Neural cell (in vitro differentiated cells): ENCODE measurements around the gene CDK5R1. TPM values are rescaled to one million over a fixed set of nuclear protein-coding genes. Genes with fewer than 3 reads are reported as not detected.

ENCODE experiments used
- H2AFZ ChIP-seq: fragments of 200-600, 300-800 bp; sonication (generic), shearing (Covaris generic); 2 replicates; pipeline ENCODE4 v1.6.0; 2014; ENCODE audit warnings: low read depth, mild to moderate bottlenecking, antibody characterized with exemption, low read length, moderate library complexity
- H3F3A ChIP-seq: fragments of 200-600 bp; shearing (Covaris generic); 2 replicates; pipeline ENCODE4 v1.6.1; 2016; ENCODE audit warnings: mild to moderate bottlenecking, moderate library complexity, mixed read lengths, antibody characterized with exemption, low read length; ENCODE audit not compliant: insufficient read depth, poor library complexity, severe bottlenecking
- H3K27ac ChIP-seq: fragments of 200-600, 300-800 bp; sonication (generic), shearing (Covaris generic); 2 replicates; pipeline ENCODE4 v1.5.1; 2014; ENCODE audit warnings: mild to moderate bottlenecking, low read length, moderate library complexity
- H3K27me3 ChIP-seq: fragments of 300-800, 200-600 bp; sonication (generic), shearing (Covaris generic); 2 replicates; pipeline ENCODE4 v1.6.0; 2014; ENCODE audit warnings: mild to moderate bottlenecking, low read depth, low read length, moderate library complexity; ENCODE audit not compliant: insufficient read depth
- H3K36me3 ChIP-seq: fragments of 300-800, 200-600 bp; sonication (generic), shearing (Covaris generic); 2 replicates; pipeline ENCODE4 v1.5.1; 2014; ENCODE audit warnings: mild to moderate bottlenecking, antibody characterized with exemption, low read length, moderate library complexity; ENCODE audit not compliant: insufficient read depth
- H3K4me2 ChIP-seq: fragments of 300-800, 200-600 bp; sonication (generic), shearing (Covaris generic); 2 replicates; pipeline ENCODE4 v1.6.0; 2014; ENCODE audit warnings: mild to moderate bottlenecking, low read length
- H3K4me3 ChIP-seq: fragments of 300-800, 200-600 bp; sonication (generic), shearing (Covaris generic); 2 replicates; pipeline ENCODE4 v1.5.1; 2014; ENCODE audit warnings: mild to moderate bottlenecking, low read length, moderate library complexity
- H3K79me2 ChIP-seq: fragments of 200-600 bp; shearing (Covaris generic); replicated peaks from 2 replicates; pipeline ENCODE4 v1.6.0; 2014; ENCODE audit warnings: mild to moderate bottlenecking, low read length, moderate library complexity; ENCODE audit not compliant: insufficient read depth
- H3K9ac ChIP-seq: fragments of 300-800, 200-600 bp; sonication (generic), shearing (Covaris generic); 2 replicates; pipeline ENCODE4 v1.6.1; 2016; ENCODE audit warnings: mild to moderate bottlenecking, low read length, mixed read lengths
- H3K9me2 ChIP-seq: fragments of 200-600 bp; shearing (Covaris generic); 2 replicates; pipeline ENCODE4 v1.6.1; 2016; ENCODE audit warnings: mild to moderate bottlenecking, low read length, mixed read lengths; ENCODE audit not compliant: insufficient read depth
- H3K9me3 ChIP-seq: fragments of 200-600, 300-800 bp; sonication (generic), shearing (Covaris generic); 2 replicates; pipeline ENCODE4 v1.6.1; 2016; ENCODE audit warnings: mild to moderate bottlenecking, mixed run types, low read length, moderate library complexity, mixed read lengths
- H4K20me1 ChIP-seq: fragments of 200-600 bp; shearing (Covaris generic); 2 replicates; pipeline ENCODE4 v1.6.1; 2016; ENCODE audit warnings: mild to moderate bottlenecking, mixed run types; ENCODE audit not compliant: insufficient read depth
- EP300 ChIP-seq: fragments of 450-650 bp; conservative IDR thresholded peaks from 2 replicates; pipeline ENCODE4 v1.6.1; 2014; ENCODE audit warnings: antibody characterized with exemption, mild to moderate bottlenecking, moderate library complexity; ENCODE audit not compliant: poor library complexity, severe bottlenecking
- EZH2 ChIP-seq: fragments of 200-600, 300-800 bp; shearing (Covaris generic), sonication (generic); IDR thresholded peaks from 2 replicates; pipeline ENCODE4 v1.6.1; 2014; ENCODE audit warnings: antibody characterized with exemption, low read length, borderline replicate concordance, mild to moderate bottlenecking; ENCODE audit not compliant: insufficient read depth, poor library complexity, severe bottlenecking
- MXI1 ChIP-seq: fragments of 450-650 bp; conservative IDR thresholded peaks from 2 replicates; pipeline ENCODE4 v1.6.1; 2014; ENCODE audit warnings: antibody characterized with exemption, mild to moderate bottlenecking; ENCODE audit not compliant: poor library complexity, severe bottlenecking
- POLR2AphosphoS5 ChIP-seq: IDR thresholded peaks from 2 replicates; pipeline ENCODE4 v1.6.1; 2012
- RAD21 ChIP-seq: fragments of 450-650 bp; conservative IDR thresholded peaks from 2 replicates; pipeline ENCODE4 v1.6.1; 2014; ENCODE audit warnings: antibody characterized with exemption, mild to moderate bottlenecking, moderate library complexity
- REST ChIP-seq: IDR thresholded peaks from 2 replicates; pipeline ENCODE4 v1.6.1; 2012; ENCODE audit warnings: borderline replicate concordance
- SMC3 ChIP-seq: fragments of 450-650 bp; conservative IDR thresholded peaks from 2 replicates; pipeline ENCODE4 v1.6.1; 2014; ENCODE audit warnings: antibody characterized with exemption, mild to moderate bottlenecking, moderate library complexity; ENCODE audit not compliant: poor library complexity
- TAF1 ChIP-seq: IDR thresholded peaks from 2 replicates; pipeline ENCODE4 v1.6.1; 2012; ENCODE audit warnings: low read depth
- polyA plus RNA-seq: library from polyadenylated mRNA; depleted of rRNA; stranded (reverse); fragments of >200 nt; gene quantifications from 2 replicates; pipeline ENCODE4 v1.2.3, GENCODE V29; 2014
- TF ChIP-seq, protein P1 (sequence below): fragments of 450-650 bp; IDR thresholded peaks from 2 replicates; pipeline ENCODE4 v1.5.1; 2014; ENCODE audit warnings: antibody characterized with exemption, mild to moderate bottlenecking, moderate library complexity; ENCODE audit not compliant: poor library complexity, severe bottlenecking

Gene CDK5R1
- polyA plus RNA-seq, 1 donor from 2014 or later, result 199 TPM

- H3K9me3 ChIP-seq, result no peaks in the 10 kb centered on the region
- no peak overlapping the region for H3K4me3 ChIP-seq
- no peaks in the 10 kb centered on the region for H3K36me3 ChIP-seq
- no peaks in the 10 kb centered on the region for H4K20me1 ChIP-seq
- no peak overlapping the region for H3K9ac ChIP-seq
- no peak overlapping the region for H2AFZ ChIP-seq
- no peaks in the 10 kb centered on the region for H3K27me3 ChIP-seq
- H3K9me2 ChIP-seq, result no peaks in the 10 kb centered on the region
- no peaks in the 10 kb centered on the region for H3F3A ChIP-seq
- no peaks in the 10 kb centered on the region for H3K79me2 ChIP-seq
- H3K27ac ChIP-seq, result no peak overlapping the region
- no peak overlapping the region for H3K4me2 ChIP-seq
- TF ChIP-seq MXI1 (no peak), REST (no peak), RAD21 (no peak), POLR2AphosphoS5 (no peak), EZH2 (no peak), TAF1 (no peak), SMC3 (no peak), EP300 (no peak)
- TF ChIP-seq, protein P1, sequence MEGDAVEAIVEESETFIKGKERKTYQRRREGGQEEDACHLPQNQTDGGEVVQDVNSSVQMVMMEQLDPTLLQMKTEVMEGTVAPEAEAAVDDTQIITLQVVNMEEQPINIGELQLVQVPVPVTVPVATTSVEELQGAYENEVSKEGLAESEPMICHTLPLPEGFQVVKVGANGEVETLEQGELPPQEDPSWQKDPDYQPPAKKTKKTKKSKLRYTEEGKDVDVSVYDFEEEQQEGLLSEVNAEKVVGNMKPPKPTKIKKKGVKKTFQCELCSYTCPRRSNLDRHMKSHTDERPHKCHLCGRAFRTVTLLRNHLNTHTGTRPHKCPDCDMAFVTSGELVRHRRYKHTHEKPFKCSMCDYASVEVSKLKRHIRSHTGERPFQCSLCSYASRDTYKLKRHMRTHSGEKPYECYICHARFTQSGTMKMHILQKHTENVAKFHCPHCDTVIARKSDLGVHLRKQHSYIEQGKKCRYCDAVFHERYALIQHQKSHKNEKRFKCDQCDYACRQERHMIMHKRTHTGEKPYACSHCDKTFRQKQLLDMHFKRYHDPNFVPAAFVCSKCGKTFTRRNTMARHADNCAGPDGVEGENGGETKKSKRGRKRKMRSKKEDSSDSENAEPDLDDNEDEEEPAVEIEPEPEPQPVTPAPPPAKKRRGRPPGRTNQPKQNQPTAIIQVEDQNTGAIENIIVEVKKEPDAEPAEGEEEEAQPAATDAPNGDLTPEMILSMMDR, result no peak
These were observed 42.0 kb downstream of the CDK5R1 start for GRCh38 chr17:32528825-32529224.

- Histone ChIP-seq H3K9me3 (no peaks in the 10 kb centered on the region), H3K36me3 (no peaks in the 10 kb centered on the region), H2AFZ (no peak overlapping the region), H3K4me2 (no peak overlapping the region), H3K4me3 (no peak overlapping the region), H3K9me2 (no peaks in the 10 kb centered on the region), H3K27ac (no peak overlapping the region), H3F3A (no peaks in the 10 kb centered on the region), H4K20me1 (no peaks in the 10 kb centered on the region), H3K79me2 (no peaks in the 10 kb centered on the region), H3K9ac (no peak overlapping the region), H3K27me3 (no peaks in the 10 kb centered on the region)
- no peak for TF ChIP-seq POLR2AphosphoS5
- no peak for TF ChIP-seq SMC3
These were observed 42.8 kb downstream of the CDK5R1 start for GRCh38 chr17:32529604-32530003.

DNA sequence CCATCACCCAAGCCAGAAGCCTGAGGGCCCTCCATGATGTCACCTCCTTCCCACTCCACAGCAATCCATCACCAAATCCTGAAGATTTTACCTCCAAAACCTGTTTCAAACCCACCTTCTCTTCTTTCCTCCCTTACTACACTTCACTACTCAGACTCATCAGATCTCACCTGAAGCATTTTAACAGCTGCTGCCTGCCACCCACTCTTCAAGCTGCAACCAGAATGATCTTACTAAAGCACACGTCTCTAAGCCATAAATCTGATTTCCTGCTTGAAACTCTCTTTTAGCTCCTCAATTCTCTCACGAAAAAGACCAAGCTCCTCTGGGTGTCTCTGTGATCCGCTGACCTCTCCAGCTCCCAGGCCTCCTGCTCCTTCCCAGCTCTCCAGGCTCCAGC lies 46.5 kb downstream of the CDK5R1 start:
- H3K27me3 ChIP-seq, result no peaks in the 10 kb centered on the region
- H3K27ac ChIP-seq, result no peak overlapping the region
- TF ChIP-seq RAD21, result no peak
- TF ChIP-seq POLR2AphosphoS5, result no peak
- TF ChIP-seq EZH2, result no peak
- no peak for TF ChIP-seq EP300
- TF ChIP-seq, protein P1, result no peak
- TF ChIP-seq SMC3, result no peak
- no peak for TF ChIP-seq MXI1
- no peak for TF ChIP-seq REST
- TF ChIP-seq TAF1, result no peak
- no peak overlapping the region for H3K9ac ChIP-seq
- H3K9me2 ChIP-seq, result no peaks in the 10 kb centered on the region
- H3K4me2 ChIP-seq, result no peak overlapping the region
- no peak overlapping the region for H2AFZ ChIP-seq
- H3K4me3 ChIP-seq, result no peak overlapping the region
- no peaks in the 10 kb centered on the region for H3K9me3 ChIP-seq
- H3K36me3 ChIP-seq, result no peaks in the 10 kb centered on the region
- no peaks in the 10 kb centered on the region for H3K79me2 ChIP-seq
- H4K20me1 ChIP-seq, result no peaks in the 10 kb centered on the region
- no peaks in the 10 kb centered on the region for H3F3A ChIP-seq
